ENCODE data around the gene LEMD2. TPM values are rescaled to one million over a fixed set of nuclear protein-coding genes. Genes with fewer than 3 reads are reported as not detected.
A peak's percentile ranks its signal among the peaks of the same experiment; 100 is the strongest.

LEMD2 gene
- total RNA-seq, 2 donors from 2014 or later: 26.0 to 33.7 TPM

GRCh38 chr6:33820784-33821520 is 32.0 kb upstream of the LEMD2 start:
- DNase-seq (no peak), ATAC-seq (no peak)
- intact Hi-C loops (cut with DNase I): no loop called here

DNA sequence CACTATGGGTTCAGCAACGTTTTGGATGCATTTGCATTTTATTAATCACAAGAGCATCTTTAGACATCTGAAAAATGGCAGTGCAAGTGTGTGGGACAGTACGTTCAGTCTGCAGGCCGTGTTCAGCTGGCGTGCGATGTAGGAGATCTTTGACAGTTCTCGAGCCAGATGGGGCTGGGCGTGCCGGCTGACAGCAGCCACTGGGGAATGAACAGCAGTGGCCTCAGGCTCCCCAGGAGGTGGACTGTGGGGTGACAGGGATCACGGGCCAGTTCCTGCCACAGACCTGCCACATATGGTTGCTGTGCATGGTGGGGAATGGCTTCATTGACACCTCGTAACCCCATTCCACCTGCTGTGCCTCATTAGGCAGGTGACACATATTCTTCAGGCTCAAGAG is 31.3 kb upstream of the LEMD2 start:
- intact Hi-C loops (cut with DNase I): no loop called here
- ATAC-seq (no peak), DNase-seq (no peak)

GRCh38 chr6:33819021-33819420 is 30.1 kb upstream of the LEMD2 start:
- ATAC-seq (no peak), DNase-seq (no peak)
- intact Hi-C loops (cut with DNase I): no loop called here

DNA sequence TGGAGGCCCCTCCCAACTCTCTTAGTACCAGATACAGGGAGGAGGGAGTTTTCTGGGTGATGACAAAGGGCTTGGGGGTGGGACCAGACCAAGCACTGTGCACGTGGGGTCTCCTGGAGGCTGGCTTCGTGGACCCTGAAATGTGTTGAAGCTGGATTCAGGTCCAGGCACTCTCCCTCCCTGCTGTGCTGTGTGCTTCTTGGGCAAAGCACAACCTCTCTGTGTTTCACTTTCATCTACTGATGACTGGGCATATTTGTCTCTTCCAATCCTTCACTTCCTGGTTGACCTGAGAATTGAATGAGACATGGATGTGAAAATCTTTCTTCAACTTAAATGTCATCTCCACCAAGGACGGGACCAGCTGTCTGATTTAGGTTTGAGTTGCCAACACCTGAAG is 29.4 kb upstream of the LEMD2 start:
- no peak for DNase-seq
- ATAC-seq: no peak
- intact Hi-C loops (cut with DNase I): no loop called here

GRCh38 chr6:33817489-33817888 is 28.6 kb upstream of the LEMD2 start:
- no peak for ATAC-seq
- intact Hi-C loops (cut with DNase I): no loop called here
- no peak for DNase-seq

DNA sequence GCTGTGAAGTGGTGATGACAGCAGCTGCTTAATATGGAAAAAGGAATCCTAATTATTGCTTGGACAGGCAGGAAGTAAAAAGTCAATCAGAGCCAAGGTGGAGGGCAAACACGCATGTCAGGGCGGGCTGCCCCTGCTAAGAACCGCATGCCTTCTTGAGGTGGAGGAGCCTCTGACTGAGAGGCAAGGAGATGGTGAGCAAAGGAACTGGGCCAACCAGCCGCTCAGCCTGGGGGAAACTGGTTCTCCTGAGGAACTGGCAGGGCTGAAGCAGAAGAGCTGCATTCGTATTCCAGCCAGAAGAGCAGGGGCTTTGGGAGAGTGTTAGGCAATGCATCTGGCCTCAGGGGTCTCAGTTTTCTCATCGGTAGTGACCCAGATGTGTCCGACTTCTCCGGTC is 28.0 kb upstream of the LEMD2 start:
- no peak for DNase-seq
- intact Hi-C loops (cut with DNase I): no loop called here
- ATAC-seq: no peak

DNA sequence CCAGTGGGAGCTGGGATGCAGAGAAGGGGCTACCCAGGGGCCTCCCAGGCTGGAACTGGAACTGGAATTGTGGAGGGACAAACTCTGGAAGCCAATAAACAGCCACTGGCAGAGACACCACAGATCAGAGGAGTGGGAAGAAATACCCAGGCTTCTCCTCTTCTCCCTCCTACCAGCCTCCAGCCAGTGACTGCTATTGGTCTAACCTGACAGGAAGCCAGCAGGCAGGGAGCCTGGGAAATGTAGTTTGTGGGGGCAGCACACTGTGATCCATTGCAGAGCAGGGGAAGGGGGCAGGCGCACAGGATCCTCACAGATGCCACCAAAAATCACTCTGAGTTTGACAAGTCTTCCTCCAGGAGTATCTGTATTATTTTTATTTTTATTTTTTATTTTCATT is 26.9 kb upstream of the LEMD2 start:
- intact Hi-C loops (cut with DNase I): no loop called here
- no peak for ATAC-seq
- DNase-seq: no peak

- intact Hi-C loops (cut with DNase I): no loop called here
- no peak for DNase-seq
- ATAC-seq: no peak
These were observed 25.4 kb upstream of the LEMD2 start for GRCh38 chr6:33813990-33814985.

DNA sequence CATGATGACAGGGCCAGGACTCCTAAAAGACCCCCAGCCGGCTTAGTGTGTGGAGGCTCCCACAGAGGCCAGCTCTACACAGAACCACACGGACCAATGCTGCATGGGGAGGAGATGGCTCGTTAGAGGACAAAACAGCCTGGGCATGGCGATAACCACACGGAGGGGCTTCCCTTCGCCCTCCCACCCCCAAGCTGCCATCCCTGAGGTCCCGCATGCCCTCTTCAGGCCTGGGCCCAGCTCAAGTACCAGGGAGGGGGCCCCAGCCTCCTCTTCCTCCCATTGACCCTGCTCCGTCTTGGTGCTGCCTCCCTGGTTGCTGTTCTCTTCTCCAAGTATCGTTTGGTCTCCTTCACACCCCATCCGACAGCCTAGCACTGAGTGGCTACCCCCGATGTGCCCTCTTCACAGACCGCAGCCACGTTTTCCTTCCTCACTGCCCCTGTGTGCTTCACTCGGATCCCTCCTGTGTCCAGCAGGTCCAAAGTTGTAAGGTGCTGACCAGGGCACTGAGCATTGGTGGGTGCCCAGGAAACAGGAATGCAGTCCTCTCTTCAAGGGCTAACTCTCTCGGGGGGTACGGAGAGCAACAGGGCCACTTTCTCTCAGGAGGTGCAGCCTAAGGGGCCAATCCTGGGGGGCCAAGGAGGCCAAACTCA is 24.4 kb upstream of the LEMD2 start:
- ATAC-seq: no peak
- intact Hi-C loops (cut with DNase I): no loop called here

DNA sequence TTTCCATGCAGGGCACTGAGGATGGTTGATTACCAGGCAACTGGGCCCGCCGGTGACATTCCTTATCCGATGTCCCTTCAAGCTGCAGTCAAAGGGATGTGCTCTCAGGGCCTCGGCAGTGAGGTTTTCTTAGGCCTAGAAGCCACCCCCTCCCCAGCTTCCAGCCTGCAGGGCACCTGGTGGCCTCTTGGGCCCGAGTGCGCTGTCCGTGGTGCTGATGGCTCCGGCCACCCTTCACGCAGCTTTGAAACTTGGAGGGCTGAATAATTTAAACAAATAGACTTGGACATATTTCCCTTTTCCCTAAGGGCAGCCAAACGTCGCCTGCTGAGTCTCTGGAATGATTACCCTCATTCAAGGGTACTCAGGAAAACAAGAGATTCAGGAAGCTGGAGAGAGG is 23.7 kb upstream of the LEMD2 start:
- DNase-seq (no peak), ATAC-seq (peak; percentile 51 to 70)
- intact Hi-C loops (cut with DNase I): no loop called here

More for the DNA sequence above, 24.4 kb upstream of the LEMD2 start:
- no peak for DNase-seq

DNA sequence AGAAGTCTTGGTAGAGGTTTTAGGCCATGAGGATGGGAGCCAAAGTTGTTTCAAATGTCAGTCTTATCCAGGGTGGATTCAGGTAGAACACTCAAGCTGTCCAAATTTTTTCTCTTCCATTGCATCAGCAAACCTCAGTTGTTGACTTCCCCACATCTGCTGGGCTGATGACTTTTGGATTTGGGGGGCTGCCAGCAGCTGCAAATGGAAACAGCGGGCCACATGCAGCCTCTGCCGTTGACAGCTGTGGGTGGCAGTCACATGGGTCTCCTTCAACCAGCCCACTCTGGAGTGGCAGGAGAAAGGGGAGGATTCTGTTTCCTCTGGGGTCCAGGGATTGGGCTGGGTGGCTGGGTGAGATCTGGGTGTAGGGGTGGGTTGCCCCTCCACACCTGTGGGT is 20.7 kb upstream of the LEMD2 start:
- intact Hi-C loops (cut with DNase I): no loop called here
- no peak for ATAC-seq
- DNase-seq: no peak

DNA sequence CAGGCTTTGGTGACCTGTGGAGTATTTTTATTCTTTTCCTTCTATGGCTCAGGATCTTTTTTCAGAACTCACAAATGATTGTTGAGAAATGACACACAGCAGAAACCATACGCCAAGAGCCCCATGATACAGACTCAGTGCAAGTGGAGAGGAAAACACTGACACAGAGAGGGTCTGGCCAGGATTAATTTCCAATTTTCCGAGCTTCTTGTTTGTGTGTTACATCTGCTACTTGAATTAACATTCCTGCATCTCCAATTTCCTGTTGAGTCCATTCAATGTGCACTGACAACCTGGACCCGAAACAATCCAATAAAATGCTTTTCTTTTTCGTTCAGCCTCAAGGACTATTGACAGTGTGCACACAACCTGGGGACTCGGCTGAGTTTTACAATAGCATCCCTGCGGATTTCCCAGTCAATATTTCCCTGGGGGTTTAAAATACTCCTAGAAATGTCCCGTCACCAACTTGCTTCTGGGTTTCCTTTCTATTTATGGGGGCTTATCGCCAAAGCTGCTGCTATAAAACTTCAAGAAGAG is 19.8 kb upstream of the LEMD2 start:
- ATAC-seq (no peak), DNase-seq (no peak)
- intact Hi-C loops (cut with DNase I): no loop called here

GRCh38 chr6:33807606-33808005 is 18.7 kb upstream of the LEMD2 start:
- ATAC-seq: no peak

DNA sequence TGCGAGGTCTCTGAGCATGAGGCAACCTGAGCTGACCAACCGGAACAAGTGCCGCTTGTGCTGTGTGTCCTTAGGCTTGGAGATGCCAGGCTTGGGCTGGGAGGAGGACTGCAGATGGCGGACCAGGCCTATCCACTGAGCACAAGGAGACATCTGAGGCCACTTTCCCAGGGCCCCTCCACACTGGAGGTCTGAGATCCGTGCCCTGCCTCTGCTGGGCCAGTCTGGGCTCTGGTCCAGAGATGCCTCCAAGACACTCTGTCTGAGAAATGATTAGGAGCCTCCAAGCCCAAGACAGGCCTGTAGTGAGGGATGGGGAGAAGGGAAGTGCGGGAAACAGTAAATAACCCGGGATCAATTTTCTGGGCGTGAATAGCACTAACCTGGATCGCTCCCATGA is 17.9 kb upstream of the LEMD2 start:
- intact Hi-C loops (cut with DNase I): no loop called here
- DNase-seq: no peak
- ATAC-seq: no peak

More at GRCh38 chr6:33807606-33808005, 18.7 kb upstream of the LEMD2 start:
- intact Hi-C loops (cut with DNase I): no loop called here
- no peak for DNase-seq

GRCh38 chr6:33803571-33804053 is 14.7 kb upstream of the LEMD2 start, which contains the start of gene MLN:
TSS of gene MLN (minus strand) at chr6:33804003. CDS start at chr6:33801163, 2,840 bp downstream.
- ATAC-seq (no peak), DNase-seq (no peak)
- intact Hi-C loops (cut with DNase I): no loop called here

DNA sequence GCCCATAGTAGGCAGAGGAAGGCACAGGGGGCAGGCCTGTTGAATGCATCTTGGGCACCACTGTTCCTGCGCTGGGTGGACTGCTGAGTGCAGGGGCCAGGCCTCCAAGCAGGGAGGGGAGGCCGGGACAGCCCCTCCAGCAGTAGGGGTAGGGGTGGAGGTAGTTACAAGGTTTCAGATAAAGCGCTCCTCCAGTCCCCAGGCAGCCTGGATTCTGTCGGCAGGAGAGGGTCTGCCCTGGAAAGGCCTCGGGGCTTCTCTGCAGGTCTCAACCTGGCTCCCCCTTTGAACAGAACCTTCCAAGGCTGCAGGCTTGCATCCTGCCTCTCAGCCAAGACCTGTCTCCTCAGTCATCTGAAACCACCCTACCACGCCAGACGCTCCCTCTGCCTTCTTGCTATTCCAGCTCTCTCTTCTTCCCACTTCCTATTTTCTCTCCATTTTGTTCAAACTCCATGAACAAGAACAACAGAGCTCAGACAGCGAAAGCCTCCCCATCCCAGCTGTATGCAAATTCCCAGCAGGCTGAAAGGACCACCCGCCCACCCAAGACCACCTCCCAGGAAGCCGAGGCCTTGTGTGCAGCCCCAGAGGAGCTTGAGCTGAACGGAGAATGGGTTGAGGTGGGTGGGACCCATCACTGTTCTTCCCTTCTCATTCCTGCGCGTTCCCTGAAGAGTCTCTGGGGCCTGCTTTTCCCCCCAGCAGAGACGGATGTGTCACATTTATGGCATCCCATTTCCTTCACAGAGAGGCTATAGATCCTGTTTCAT is 13.4 kb upstream of the LEMD2 start:
- no peak for ATAC-seq
- intact Hi-C loops (cut with DNase I): no loop called here
- no peak for DNase-seq

DNA sequence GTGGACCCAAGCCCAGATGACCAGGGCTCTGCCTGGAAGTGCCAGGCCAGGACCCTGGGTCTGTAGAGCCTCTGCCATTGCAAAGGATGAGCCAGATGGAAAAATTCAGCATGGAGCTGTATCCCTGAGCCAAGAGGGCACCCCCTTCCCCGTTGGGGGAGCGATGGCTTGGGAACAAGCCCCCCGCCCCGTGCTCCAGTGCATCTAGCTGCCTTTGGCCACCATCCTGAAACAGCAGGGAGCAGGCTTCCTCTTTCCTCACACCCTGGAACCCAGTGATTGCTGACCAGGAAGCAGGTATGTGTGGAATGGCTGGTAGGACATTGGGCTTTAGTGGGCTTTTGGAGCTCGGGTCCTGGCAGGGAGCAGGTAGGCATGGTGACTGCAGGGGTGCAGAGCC is 12.7 kb upstream of the LEMD2 start:
- ATAC-seq: no peak
- no peak for DNase-seq
- intact Hi-C loops (cut with DNase I): no loop called here

DNA sequence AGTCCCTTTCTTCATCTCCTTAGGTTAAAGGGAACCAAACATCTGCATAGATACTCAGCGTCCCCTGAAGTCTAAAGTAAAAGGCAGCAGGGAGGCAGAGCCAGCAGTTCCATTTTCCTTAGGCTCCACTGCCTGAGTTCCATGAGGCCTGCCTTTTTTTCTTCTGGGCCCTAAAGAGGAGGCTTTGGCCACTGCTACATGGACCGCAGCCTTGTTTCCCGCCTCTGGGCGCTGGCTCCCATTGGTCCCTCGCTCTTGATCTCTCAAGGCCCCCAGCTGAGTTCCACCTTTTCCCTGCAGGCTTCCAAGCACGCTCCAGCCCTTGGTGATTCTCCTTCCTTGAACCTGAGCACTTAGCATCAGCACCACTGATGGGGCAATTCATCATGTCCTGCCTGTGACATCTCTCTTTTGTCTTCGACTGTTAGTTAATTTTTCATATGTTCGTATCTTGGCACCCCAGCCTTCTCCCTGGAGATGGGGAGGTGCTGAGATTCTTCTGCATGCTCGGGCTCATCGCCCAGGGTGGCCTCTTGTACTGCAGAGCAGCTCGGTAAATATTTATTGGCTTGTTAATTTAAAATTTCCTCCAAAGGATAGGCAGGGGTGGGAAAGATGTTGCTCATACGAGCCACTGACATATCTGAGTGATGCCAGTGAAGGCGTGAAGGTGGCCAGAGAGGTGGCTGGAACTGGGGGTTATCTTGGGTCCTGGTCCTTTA is 11.5 kb upstream of the LEMD2 start:
- no peak for ATAC-seq
- DNase-seq: no peak
- intact Hi-C loops (cut with DNase I): no loop called here

Data from left cardiac atrium (tissue), 4 donors.